ENCODE data around the gene CALN1.

Gene CALN1

DNA sequence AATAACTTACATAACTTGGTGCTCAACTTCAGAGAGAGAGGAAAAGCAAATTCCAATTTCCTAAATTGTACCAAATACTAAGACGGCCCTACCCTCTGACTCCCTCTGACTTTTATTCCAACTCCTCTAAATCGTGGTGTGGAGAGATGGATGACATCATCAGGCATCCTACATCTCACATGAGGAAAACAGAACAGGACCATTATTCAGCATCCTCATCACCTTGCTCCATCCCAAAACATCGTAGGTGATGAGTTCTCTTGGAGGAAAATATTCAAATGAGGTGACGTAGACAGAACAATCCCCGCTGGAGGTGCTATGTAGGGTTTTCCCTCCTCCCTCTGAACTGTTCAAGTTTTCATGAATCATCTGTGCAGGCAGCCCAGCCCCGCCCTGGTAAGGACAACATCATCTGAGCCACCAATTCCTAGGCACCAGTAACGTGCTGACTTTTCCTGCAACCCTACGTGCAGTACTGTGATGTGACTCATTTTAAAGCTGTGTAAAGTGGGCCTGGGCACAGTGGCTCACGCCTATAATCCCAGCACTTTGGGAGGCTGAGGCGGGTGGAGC lies 167.2 kb downstream of the CALN1 start:
- no peak overlapping the region for H3K4me2 ChIP-seq (ENCODE audit: low read length)
- H3K27me3 ChIP-seq (ENCODE audit: control insufficient read depth, insufficient read depth, low read length), result no peaks in the 10 kb centered on the region
- no peak overlapping the region for H3K9ac ChIP-seq
- no peaks in the 10 kb centered on the region for H3K79me2 ChIP-seq
- H3K27ac ChIP-seq, result no peak overlapping the region
- TF ChIP-seq, protein P1, sequence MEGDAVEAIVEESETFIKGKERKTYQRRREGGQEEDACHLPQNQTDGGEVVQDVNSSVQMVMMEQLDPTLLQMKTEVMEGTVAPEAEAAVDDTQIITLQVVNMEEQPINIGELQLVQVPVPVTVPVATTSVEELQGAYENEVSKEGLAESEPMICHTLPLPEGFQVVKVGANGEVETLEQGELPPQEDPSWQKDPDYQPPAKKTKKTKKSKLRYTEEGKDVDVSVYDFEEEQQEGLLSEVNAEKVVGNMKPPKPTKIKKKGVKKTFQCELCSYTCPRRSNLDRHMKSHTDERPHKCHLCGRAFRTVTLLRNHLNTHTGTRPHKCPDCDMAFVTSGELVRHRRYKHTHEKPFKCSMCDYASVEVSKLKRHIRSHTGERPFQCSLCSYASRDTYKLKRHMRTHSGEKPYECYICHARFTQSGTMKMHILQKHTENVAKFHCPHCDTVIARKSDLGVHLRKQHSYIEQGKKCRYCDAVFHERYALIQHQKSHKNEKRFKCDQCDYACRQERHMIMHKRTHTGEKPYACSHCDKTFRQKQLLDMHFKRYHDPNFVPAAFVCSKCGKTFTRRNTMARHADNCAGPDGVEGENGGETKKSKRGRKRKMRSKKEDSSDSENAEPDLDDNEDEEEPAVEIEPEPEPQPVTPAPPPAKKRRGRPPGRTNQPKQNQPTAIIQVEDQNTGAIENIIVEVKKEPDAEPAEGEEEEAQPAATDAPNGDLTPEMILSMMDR (IDR thresholded peaks at IDR 0.05), result no peak
- no peaks in the 10 kb centered on the region for H3K9me3 ChIP-seq (ENCODE audit: control insufficient read depth, low read length)
- H2AFZ ChIP-seq, result no peak overlapping the region
- no peaks in the 10 kb centered on the region for H3K36me3 ChIP-seq (ENCODE audit: control insufficient read depth, insufficient read depth, low read length)
- H3K4me1 ChIP-seq, result no peaks in the 10 kb centered on the region
- H3K4me3 ChIP-seq (ENCODE audit: low read depth, low read length), result no peak overlapping the region

DNA sequence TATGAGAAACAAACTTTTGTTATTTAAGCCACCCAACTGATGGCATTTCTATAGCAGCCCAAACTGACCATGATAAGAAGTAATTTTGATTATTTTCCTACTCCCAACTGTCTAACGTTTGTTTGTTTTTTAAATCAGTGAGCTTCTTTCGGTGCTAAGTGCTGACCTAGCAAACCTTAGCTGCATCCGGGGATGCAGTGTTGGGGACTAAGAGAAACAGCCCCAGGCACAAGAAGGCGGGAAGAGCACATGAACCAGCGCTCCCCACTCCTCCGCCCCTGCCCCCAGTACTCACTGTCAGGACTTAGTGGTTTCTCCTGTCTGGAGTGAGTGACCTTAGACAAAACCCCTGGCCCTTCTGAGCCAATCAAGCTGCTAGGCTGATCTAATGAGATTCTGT lies 168.8 kb downstream of the CALN1 start:
- H3K27me3 ChIP-seq (ENCODE audit: control insufficient read depth, insufficient read depth, low read length), result no peaks in the 10 kb centered on the region
- no peaks in the 10 kb centered on the region for H3K79me2 ChIP-seq
- H3K4me2 ChIP-seq (ENCODE audit: low read length), result no peak overlapping the region
- no peak overlapping the region for H3K27ac ChIP-seq
- no peak overlapping the region for H2AFZ ChIP-seq
- no peaks in the 10 kb centered on the region for H3K9me3 ChIP-seq (ENCODE audit: control insufficient read depth, low read length)
- H3K9ac ChIP-seq, result no peak overlapping the region
- H3K4me1 ChIP-seq, result no peaks in the 10 kb centered on the region
- TF ChIP-seq, protein P1 (IDR thresholded peaks at IDR 0.05), result no peak
- H3K36me3 ChIP-seq (ENCODE audit: control insufficient read depth, insufficient read depth, low read length), result no peaks in the 10 kb centered on the region
- H3K4me3 ChIP-seq (ENCODE audit: low read depth, low read length), result no peak overlapping the region

DNA sequence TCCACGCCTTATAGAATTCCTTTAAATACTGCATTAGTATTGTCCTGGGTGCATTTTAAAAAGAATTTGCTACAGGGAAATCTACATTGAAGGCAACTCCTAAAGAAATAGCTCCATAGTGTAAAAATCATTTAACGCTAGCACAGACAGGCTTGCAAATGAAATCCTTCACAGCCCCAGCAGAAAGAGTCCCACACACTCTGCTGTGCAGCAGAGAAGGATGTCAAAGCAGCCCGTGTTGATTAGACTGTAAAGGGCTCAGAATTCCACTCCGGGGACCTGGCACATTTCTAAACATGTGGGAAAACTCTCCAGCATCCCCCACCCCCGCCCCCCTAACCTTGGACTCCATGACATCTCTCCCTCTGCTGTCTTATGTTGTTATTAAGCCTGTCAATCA lies 176.8 kb downstream of the CALN1 start:
- Histone ChIP-seq H3K79me2 (no peaks in the 10 kb centered on the region), H3K4me1 (no peaks in the 10 kb centered on the region), H3K27me3 (ENCODE audit: control insufficient read depth, insufficient read depth, low read length) (no peaks in the 10 kb centered on the region), H2AFZ (no peak overlapping the region), H3K9ac (no peak overlapping the region), H3K36me3 (ENCODE audit: control insufficient read depth, insufficient read depth, low read length) (no peaks in the 10 kb centered on the region), H3K4me3 (ENCODE audit: low read depth, low read length) (no peak overlapping the region), H3K4me2 (ENCODE audit: low read length) (no peak overlapping the region), H3K27ac (no peak overlapping the region), H3K9me3 (ENCODE audit: control insufficient read depth, low read length) (no peaks in the 10 kb centered on the region)
- TF ChIP-seq, protein P1 (IDR thresholded peaks at IDR 0.05), result no peak

DNA sequence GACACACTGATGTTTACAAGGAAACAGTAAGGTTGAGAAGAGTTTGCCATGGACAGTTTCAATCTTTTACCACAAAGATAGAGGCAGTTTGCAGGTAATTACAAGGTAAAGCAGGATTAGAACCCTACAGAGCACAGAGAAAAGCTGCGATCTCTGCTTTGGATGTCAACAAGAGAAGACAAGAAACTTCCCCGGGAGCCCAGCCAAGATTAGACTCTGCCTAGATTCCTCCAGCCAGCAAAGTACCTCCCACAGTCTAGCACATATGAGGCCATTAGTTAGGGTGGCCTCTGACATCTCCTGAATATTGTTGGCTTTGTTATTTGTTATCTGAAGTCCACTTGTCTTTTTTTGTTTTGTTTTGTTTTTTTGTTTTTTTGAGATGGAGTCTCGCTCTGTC lies 178.1 kb downstream of the CALN1 start:
- no peaks in the 10 kb centered on the region for H3K36me3 ChIP-seq (ENCODE audit: control insufficient read depth, insufficient read depth, low read length)
- H3K27me3 ChIP-seq (ENCODE audit: control insufficient read depth, insufficient read depth, low read length), result no peaks in the 10 kb centered on the region
- no peak overlapping the region for H3K9ac ChIP-seq
- H3K9me3 ChIP-seq (ENCODE audit: control insufficient read depth, low read length), result no peaks in the 10 kb centered on the region
- TF ChIP-seq, protein P1 (IDR thresholded peaks at IDR 0.05), result no peak
- no peaks in the 10 kb centered on the region for H3K79me2 ChIP-seq
- H2AFZ ChIP-seq, result no peak overlapping the region
- H3K4me1 ChIP-seq, result no peaks in the 10 kb centered on the region
- H3K4me2 ChIP-seq (ENCODE audit: low read length), result no peak overlapping the region
- H3K27ac ChIP-seq, result no peak overlapping the region
- H3K4me3 ChIP-seq (ENCODE audit: low read depth, low read length), result no peak overlapping the region

- no peak overlapping the region for H3K4me3 ChIP-seq (ENCODE audit: low read depth, low read length)
- H3K27ac ChIP-seq, result no peak overlapping the region
- H3K9me3 ChIP-seq (ENCODE audit: control insufficient read depth, low read length), result no peaks in the 10 kb centered on the region
- H2AFZ ChIP-seq, result no peak overlapping the region
- no peaks in the 10 kb centered on the region for H3K4me1 ChIP-seq
- H3K36me3 ChIP-seq (ENCODE audit: control insufficient read depth, insufficient read depth, low read length), result no peaks in the 10 kb centered on the region
- H3K27me3 ChIP-seq (ENCODE audit: control insufficient read depth, insufficient read depth, low read length), result no peaks in the 10 kb centered on the region
- H3K4me2 ChIP-seq (ENCODE audit: low read length), result no peak overlapping the region
- no peak overlapping the region for H3K9ac ChIP-seq
- TF ChIP-seq, protein P1 (IDR thresholded peaks at IDR 0.05), result no peak
- H3K79me2 ChIP-seq, result no peaks in the 10 kb centered on the region
These were observed 181.9 kb downstream of the CALN1 start for GRCh38 chr7:72230281-72230680.

Measured in parathyroid adenoma (tissue), 2 donors.